GM19455 (cell line): ENCODE data around the gene TTC33.

ENCODE experiments used
- ATAC-seq: cut with Tn5 transposase; IDR thresholded peaks from one replicate; pipeline ENCODE4 v1.9.1; 2021; ENCODE audit not compliant: unreplicated experiment

Gene TTC33

GRCh38 chr5:40780858-40781257 lies 25.1 kb upstream of the TTC33 start:
- ATAC-seq = no peak

- no peak for ATAC-seq
These were observed 24.4 kb upstream of the TTC33 start for GRCh38 chr5:40780199-40780598.

GRCh38 chr5:40779561-40779960 lies 23.8 kb upstream of the TTC33 start:
- ATAC-seq = no peak

- no peak for ATAC-seq
These were observed 22.4 kb upstream of the TTC33 start for GRCh38 chr5:40778133-40778532.

GRCh38 chr5:40776658-40776977 lies 20.9 kb upstream of the TTC33 start:
- ATAC-seq = no peak

- no peak for ATAC-seq
These were observed 20.3 kb upstream of the TTC33 start for GRCh38 chr5:40775846-40776657.

GRCh38 chr5:40775085-40775845 lies 19.5 kb upstream of the TTC33 start:
- ATAC-seq = no peak

GRCh38 chr5:40774623-40775022 lies 18.9 kb upstream of the TTC33 start:
- no peak for ATAC-seq

GRCh38 chr5:40770764-40771163 lies 15.0 kb upstream of the TTC33 start:
- ATAC-seq = no peak

- ATAC-seq = no peak
These were observed 6.9 kb upstream of the TTC33 start for GRCh38 chr5:40762705-40763104.

GRCh38 chr5:40757400-40757799 lies 1.6 kb upstream of the TTC33 start:
- ATAC-seq = no peak

- ATAC-seq = peak; percentile 81
These were observed 711 bp downstream of the TTC33 start for GRCh38 chr5:40755093-40755406.

GRCh38 chr5:40754381-40755092 lies 1.2 kb downstream of the TTC33 start:
- ATAC-seq = peak; percentile 15

GRCh38 chr5:40746703-40747102 lies 9.1 kb downstream of the TTC33 start:
- ATAC-seq = no peak

- ATAC-seq = no peak
These were observed 12.0 kb downstream of the TTC33 start for GRCh38 chr5:40743771-40744170.

- ATAC-seq = no peak
These were observed 17.3 kb downstream of the TTC33 start for GRCh38 chr5:40738502-40738901.

- ATAC-seq = peak; percentile 87
These were observed 19.5 kb downstream of the TTC33 start for GRCh38 chr5:40736103-40736875.

- no peak for ATAC-seq
These were observed 20.2 kb downstream of the TTC33 start for GRCh38 chr5:40735609-40736008.

- ATAC-seq = no peak
These were observed 20.8 kb downstream of the TTC33 start for GRCh38 chr5:40734986-40735385.

- ATAC-seq = no peak
These were observed 21.7 kb downstream of the TTC33 start for GRCh38 chr5:40733879-40734563.

GRCh38 chr5:40733434-40733833 lies 22.3 kb downstream of the TTC33 start:
- no peak for ATAC-seq
